ENCODE results near the gene ALOX15.

Gene ALOX15

DNA sequence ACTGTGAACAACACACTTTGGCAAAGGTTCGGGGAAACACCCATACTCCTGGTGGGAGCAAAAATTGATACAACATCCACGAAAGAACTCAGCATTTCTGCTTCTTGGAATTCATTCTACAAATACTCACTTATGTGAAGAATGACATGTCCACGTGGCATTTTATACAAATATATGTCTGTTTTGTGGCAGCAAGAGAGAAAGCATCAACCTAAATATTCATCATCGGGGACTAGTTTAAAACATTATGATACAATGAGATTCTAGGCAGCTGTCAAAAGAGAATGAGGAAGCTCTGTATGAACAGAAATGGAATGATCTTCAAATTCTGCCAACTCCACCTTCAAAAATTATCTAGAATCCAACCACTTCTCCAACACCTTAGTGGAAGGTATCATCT is 25.7 kb upstream of the ALOX15 start:
- Histone ChIP-seq H3K27ac (ENCODE audit: insufficient read depth in 1 of 2, low read depth in 1 of 2, low read length in 2 of 2, poor library complexity in 1 of 2, severe bottlenecking in 2 of 2) (no peak overlapping the region), H3K4me1 (ENCODE audit: control extremely low read depth in 1 of 4, control insufficient read depth in 4 of 4, insufficient read depth in 4 of 4, low read length in 3 of 4) (peaks cover 0 to 8% (median 4%) of the 10 kb centered on the region in 4 experiments), H3K9me3 (ENCODE audit: control extremely low read depth in 1 of 5, control insufficient read depth in 4 of 5, insufficient read depth in 2 of 5, low read depth in 1 of 5, low read length in 4 of 5) (no peaks in the 10 kb centered on the region), H3K36me3 (ENCODE audit: control insufficient read depth in 4 of 4, insufficient read depth in 4 of 4, low read length in 3 of 4) (peaks cover 2 to 17% (median 15%) of the 10 kb centered on the region in 4 experiments), H3K4me3 (ENCODE audit: control insufficient read depth in 1 of 7, extremely low read depth in 1 of 7, insufficient read depth in 4 of 7, low read depth in 2 of 7, low read length in 6 of 7) (no peak overlapping the region), H3K27me3 (replicated peaks in 2 of 5; ENCODE audit: control insufficient read depth in 4 of 5, insufficient read depth in 5 of 5, low read length in 4 of 5) (peaks cover 0 to 2% (median 0%) of the 10 kb centered on the region in 5 experiments)
- ChIA-PET CTCF (no interaction called here), POLR2A (no interaction called here)
- no peak for DNase-seq
- WGBS (ENCODE audit: insufficient coverage): 100% methylated on average over 1 of the region's 4 CpGs

DNA sequence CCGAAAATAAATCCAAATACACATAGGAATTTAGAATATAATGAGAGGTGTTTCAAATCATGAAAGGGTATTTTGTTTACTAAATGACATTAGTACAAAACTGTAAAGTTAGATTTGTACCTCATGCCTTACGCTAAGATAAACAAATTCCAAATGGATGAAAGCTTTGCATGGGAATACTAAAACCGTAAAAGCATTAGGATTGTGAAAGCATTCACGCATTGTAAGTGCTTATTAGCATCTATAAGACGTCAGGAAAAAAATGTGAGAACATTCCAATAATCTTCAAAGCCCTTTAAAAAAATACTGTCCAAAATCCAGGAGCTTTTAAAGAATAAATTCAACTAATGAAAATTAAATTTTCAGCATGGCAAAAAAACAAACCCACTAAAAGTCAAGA is 24.8 kb upstream of the ALOX15 start:
- WGBS (ENCODE audit: insufficient coverage): 94% methylated on average over 3 of the region's 5 CpGs
- CTCF ChIA-PET: no interaction called here

DNA sequence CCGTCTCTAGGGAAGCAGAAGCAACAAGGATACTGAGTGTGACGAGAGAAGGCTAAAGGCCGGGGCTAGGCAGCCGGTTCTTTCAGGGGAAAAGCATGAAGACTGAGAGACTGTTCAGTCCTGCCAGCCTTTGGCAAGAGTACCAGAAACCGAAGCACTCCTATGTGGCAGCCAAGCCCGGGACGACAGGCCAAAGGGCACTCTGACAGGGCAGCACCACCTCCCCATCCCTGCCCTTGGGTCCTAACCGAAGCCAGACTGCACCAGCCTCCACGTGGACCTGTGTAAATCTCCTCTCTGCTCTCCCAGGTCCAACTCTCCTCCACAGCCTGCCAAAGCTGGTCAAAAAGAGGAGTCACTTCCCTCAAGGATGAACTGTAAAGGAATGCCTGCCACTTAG is 23.5 kb upstream of the ALOX15 start:
- Histone ChIP-seq H3K27me3 (replicated peaks in 2 of 5; ENCODE audit: control insufficient read depth in 4 of 5, insufficient read depth in 5 of 5, low read length in 4 of 5) (peaks cover 0 to 2% (median 0%) of the 10 kb centered on the region in 5 experiments), H3K27ac (ENCODE audit: insufficient read depth in 1 of 2, low read depth in 1 of 2, low read length in 2 of 2, poor library complexity in 1 of 2, severe bottlenecking in 2 of 2) (no peak overlapping the region), H3K36me3 (ENCODE audit: control insufficient read depth in 4 of 4, insufficient read depth in 4 of 4, low read length in 3 of 4) (no peaks in the 10 kb centered on the region), H3K4me1 (ENCODE audit: control extremely low read depth in 1 of 4, control insufficient read depth in 4 of 4, insufficient read depth in 4 of 4, low read length in 3 of 4) (peaks cover 0 to 11% (median 6%) of the 10 kb centered on the region in 4 experiments), H3K9me3 (ENCODE audit: control extremely low read depth in 1 of 5, control insufficient read depth in 4 of 5, insufficient read depth in 2 of 5, low read depth in 1 of 5, low read length in 4 of 5) (no peaks in the 10 kb centered on the region), H3K4me3 (ENCODE audit: control insufficient read depth in 1 of 7, extremely low read depth in 1 of 7, insufficient read depth in 4 of 7, low read depth in 2 of 7, low read length in 6 of 7) (no peak overlapping the region)
- ChIA-PET POLR2A (no interaction called here), CTCF (no interaction called here)
- WGBS (ENCODE audit: insufficient coverage): 98% methylated on average over 8 of the region's 9 CpGs
- DNase-seq: no peak

More for the DNA sequence above, 24.8 kb upstream of the ALOX15 start:
- POLR2A ChIA-PET: no interaction called here
- no peak overlapping the region for H3K4me3 ChIP-seq (ENCODE audit: control insufficient read depth in 1 of 7, extremely low read depth in 1 of 7, insufficient read depth in 4 of 7, low read depth in 2 of 7, low read length in 6 of 7)
- H3K9me3 ChIP-seq (ENCODE audit: control extremely low read depth in 1 of 5, control insufficient read depth in 4 of 5, insufficient read depth in 2 of 5, low read depth in 1 of 5, low read length in 4 of 5): no peaks in the 10 kb centered on the region
- no peak overlapping the region for H3K27ac ChIP-seq (ENCODE audit: insufficient read depth in 1 of 2, low read depth in 1 of 2, low read length in 2 of 2, poor library complexity in 1 of 2, severe bottlenecking in 2 of 2)
- no peak for DNase-seq
- peaks cover 0 to 8% (median 6%) of the 10 kb centered on the region in 4 experiments for H3K36me3 ChIP-seq (ENCODE audit: control insufficient read depth in 4 of 4, insufficient read depth in 4 of 4, low read length in 3 of 4)
- peaks cover 0 to 8% (median 5%) of the 10 kb centered on the region in 4 experiments for H3K4me1 ChIP-seq (ENCODE audit: control extremely low read depth in 1 of 4, control insufficient read depth in 4 of 4, insufficient read depth in 4 of 4, low read length in 3 of 4)
- peaks cover 0 to 2% (median 0%) of the 10 kb centered on the region in 5 experiments for H3K27me3 ChIP-seq (replicated peaks in 2 of 5; ENCODE audit: control insufficient read depth in 4 of 5, insufficient read depth in 5 of 5, low read length in 4 of 5)

DNA sequence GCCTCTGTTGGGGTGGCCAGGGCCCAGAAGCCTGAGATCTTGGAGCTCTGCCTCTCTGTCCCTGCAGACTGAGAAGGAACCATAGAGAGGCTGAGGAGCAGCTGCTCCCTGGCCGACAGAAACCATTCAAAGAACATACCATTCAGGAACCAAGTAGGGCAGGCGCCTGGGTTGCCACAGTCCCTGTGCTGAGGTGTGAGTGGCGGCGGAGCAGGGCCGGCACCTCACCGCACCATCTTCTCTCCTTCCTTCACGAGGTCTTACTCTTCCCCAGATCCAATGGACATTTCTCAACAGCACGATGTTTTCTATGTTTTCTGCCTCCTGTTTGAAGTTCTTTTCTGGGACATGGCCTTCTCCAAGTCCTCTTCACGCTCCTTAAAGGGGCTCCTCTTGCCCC is 22.8 kb upstream of the ALOX15 start:
- ChIA-PET CTCF (no interaction called here), POLR2A (no interaction called here)
- DNase-seq: no peak
- H3K27ac ChIP-seq (ENCODE audit: insufficient read depth in 1 of 2, low read depth in 1 of 2, low read length in 2 of 2, poor library complexity in 1 of 2, severe bottlenecking in 2 of 2): no peak overlapping the region
- peaks cover 0 to 2% (median 0%) of the 10 kb centered on the region in 5 experiments for H3K27me3 ChIP-seq (replicated peaks in 2 of 5; ENCODE audit: control insufficient read depth in 4 of 5, insufficient read depth in 5 of 5, low read length in 4 of 5)
- H3K4me1 ChIP-seq (ENCODE audit: control extremely low read depth in 1 of 4, control insufficient read depth in 4 of 4, insufficient read depth in 4 of 4, low read length in 3 of 4): peaks cover 2 to 16% (median 9%) of the 10 kb centered on the region in 4 experiments
- no peaks in the 10 kb centered on the region for H3K36me3 ChIP-seq (ENCODE audit: control insufficient read depth in 4 of 4, insufficient read depth in 4 of 4, low read length in 3 of 4)
- WGBS (ENCODE audit: insufficient coverage): 91% methylated on average over 9 of the region's 9 CpGs
- H3K9me3 ChIP-seq (ENCODE audit: control extremely low read depth in 1 of 5, control insufficient read depth in 4 of 5, insufficient read depth in 2 of 5, low read depth in 1 of 5, low read length in 4 of 5): no peaks in the 10 kb centered on the region
- H3K4me3 ChIP-seq (ENCODE audit: control insufficient read depth in 1 of 7, extremely low read depth in 1 of 7, insufficient read depth in 4 of 7, low read depth in 2 of 7, low read length in 6 of 7): no peak overlapping the region

DNA sequence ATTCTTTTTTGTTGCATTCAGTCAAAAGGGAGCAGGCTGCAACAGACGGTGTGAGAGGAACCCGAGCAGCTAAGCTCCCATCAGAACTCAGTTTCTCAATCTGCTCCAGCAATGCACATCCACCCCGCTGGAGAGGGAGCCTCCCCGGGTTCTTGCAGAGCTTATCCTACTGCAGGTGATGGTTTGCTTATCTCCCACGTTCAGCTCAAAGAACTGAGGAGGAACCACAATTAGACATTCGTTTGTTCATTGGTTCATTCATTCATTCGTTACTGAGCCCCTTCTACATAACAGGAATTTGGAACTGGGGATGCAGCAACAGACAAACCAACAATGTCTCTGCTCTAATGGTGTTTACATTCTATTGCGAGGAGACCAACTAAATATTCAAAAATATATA is 22.2 kb upstream of the ALOX15 start:
- Histone ChIP-seq H3K4me1 (ENCODE audit: control extremely low read depth in 1 of 4, control insufficient read depth in 4 of 4, insufficient read depth in 4 of 4, low read length in 3 of 4) (peaks cover 2 to 16% (median 9%) of the 10 kb centered on the region in 4 experiments), H3K27ac (ENCODE audit: insufficient read depth in 1 of 2, low read depth in 1 of 2, low read length in 2 of 2, poor library complexity in 1 of 2, severe bottlenecking in 2 of 2) (no peak overlapping the region), H3K4me3 (ENCODE audit: control insufficient read depth in 1 of 7, extremely low read depth in 1 of 7, insufficient read depth in 4 of 7, low read depth in 2 of 7, low read length in 6 of 7) (no peak overlapping the region), H3K27me3 (replicated peaks in 2 of 5; ENCODE audit: control insufficient read depth in 4 of 5, insufficient read depth in 5 of 5, low read length in 4 of 5) (peaks cover 0 to 2% (median 0%) of the 10 kb centered on the region in 5 experiments), H3K9me3 (ENCODE audit: control extremely low read depth in 1 of 5, control insufficient read depth in 4 of 5, insufficient read depth in 2 of 5, low read depth in 1 of 5, low read length in 4 of 5) (no peaks in the 10 kb centered on the region), H3K36me3 (ENCODE audit: control insufficient read depth in 4 of 4, insufficient read depth in 4 of 4, low read length in 3 of 4) (no peaks in the 10 kb centered on the region)
- 87% methylated on average over 7 of the region's 8 CpGs for WGBS (ENCODE audit: insufficient coverage)
- CTCF ChIA-PET: no interaction called here
- POLR2A ChIA-PET: no interaction called here
- no peak for DNase-seq

DNA sequence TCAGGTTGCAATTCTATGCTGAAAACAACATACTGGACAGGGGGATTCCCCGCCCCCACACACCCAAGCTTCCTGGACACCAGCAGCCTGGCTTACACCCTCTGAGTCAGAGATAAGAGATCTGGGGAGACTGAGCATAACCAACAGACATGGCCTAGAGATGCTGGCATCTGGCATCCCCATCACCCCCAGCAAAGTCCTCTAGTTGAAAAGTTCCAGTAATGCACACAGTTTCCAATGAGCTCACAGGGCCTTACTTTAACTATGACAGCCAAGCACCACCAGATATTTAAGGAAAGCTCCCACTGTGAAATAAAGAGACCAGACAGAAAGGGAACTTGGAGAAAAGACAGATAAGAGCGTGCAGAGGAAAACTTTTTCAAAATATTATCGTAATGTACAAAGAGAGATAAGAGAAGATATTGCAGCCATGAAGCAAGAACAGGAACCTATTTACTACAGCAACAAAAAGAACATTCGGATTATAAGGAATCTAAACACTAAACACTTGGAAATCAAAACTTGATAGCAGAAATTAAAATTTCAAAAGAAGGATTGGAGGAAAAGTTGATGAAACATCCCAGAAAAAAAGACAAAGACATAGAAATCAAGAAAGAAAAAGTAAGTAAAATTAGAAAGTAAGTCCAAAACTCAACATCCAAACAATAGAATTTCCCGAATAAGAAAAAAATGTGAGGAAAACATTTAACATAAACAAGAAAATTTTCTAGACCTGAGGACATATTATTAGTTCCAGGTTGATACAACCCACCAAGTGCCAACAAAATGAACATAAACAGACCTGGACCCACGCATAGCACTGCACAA is 17.2 kb upstream of the ALOX15 start:
- Histone ChIP-seq H3K27me3 (replicated peaks in 2 of 5; ENCODE audit: control insufficient read depth in 4 of 5, insufficient read depth in 5 of 5, low read length in 4 of 5) (peaks cover 0 to 2% (median 0%) of the 10 kb centered on the region in 5 experiments), H3K4me3 (ENCODE audit: control insufficient read depth in 1 of 7, extremely low read depth in 1 of 7, insufficient read depth in 4 of 7, low read depth in 2 of 7, low read length in 6 of 7) (no peak overlapping the region), H3K36me3 (ENCODE audit: control insufficient read depth in 4 of 4, insufficient read depth in 4 of 4, low read length in 3 of 4) (no peaks in the 10 kb centered on the region), H3K9me3 (ENCODE audit: control extremely low read depth in 1 of 5, control insufficient read depth in 4 of 5, insufficient read depth in 2 of 5, low read depth in 1 of 5, low read length in 4 of 5) (no peaks in the 10 kb centered on the region), H3K4me1 (ENCODE audit: control extremely low read depth in 1 of 4, control insufficient read depth in 4 of 4, insufficient read depth in 4 of 4, low read length in 3 of 4) (peaks cover 2 to 24% (median 16%) of the 10 kb centered on the region in 4 experiments), H3K27ac (ENCODE audit: insufficient read depth in 1 of 2, low read depth in 1 of 2, low read length in 2 of 2, poor library complexity in 1 of 2, severe bottlenecking in 2 of 2) (peak overlapping the region in 1 of 2 experiments; percentile 43)
- ChIA-PET POLR2A (interaction anchor here (0.6 kb wide), 3 partner anchors 56 to 695 kb away, joined by 3 to 6 read pairs (median 3); no protein-coding TSS in a partner anchor), CTCF (interaction anchor here (0.7 to 2.4 kb wide), 4 partner anchors 11 to 43 kb away, joined by 3 to 8 read pairs (median 3); no protein-coding TSS in a partner anchor)
- peak in 2 of 3 donors; percentile 75 to 84 for DNase-seq
- 75% methylated on average over 1 of the region's 6 CpGs for WGBS (ENCODE audit: insufficient coverage)

DNA sequence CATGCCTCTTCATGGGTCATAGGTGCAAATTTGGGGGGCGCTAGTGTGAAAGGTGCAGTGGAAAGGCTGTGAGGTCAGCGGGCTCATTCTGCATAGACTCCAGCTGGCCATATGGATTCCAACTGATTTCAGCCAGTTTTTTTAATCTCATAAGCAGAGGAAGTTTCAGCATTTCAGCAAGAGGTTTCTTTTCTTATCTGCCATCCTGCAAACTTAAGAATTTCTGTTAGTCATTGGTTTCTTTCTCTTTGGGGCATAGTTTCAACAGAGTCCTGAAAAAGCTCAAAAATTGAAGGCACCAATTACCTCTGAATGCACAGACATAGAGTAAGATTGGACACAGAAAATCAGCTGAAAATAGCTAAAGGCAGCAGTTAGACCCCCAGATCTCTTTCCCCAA is 16.2 kb upstream of the ALOX15 start:
- Histone ChIP-seq H3K9me3 (ENCODE audit: control extremely low read depth in 1 of 5, control insufficient read depth in 4 of 5, insufficient read depth in 2 of 5, low read depth in 1 of 5, low read length in 4 of 5) (no peaks in the 10 kb centered on the region), H3K27ac (ENCODE audit: insufficient read depth in 1 of 2, low read depth in 1 of 2, low read length in 2 of 2, poor library complexity in 1 of 2, severe bottlenecking in 2 of 2) (peak overlapping the region in 1 of 2 experiments; percentile 43), H3K27me3 (replicated peaks in 2 of 5; ENCODE audit: control insufficient read depth in 4 of 5, insufficient read depth in 5 of 5, low read length in 4 of 5) (no peaks in the 10 kb centered on the region), H3K4me3 (ENCODE audit: control insufficient read depth in 1 of 7, extremely low read depth in 1 of 7, insufficient read depth in 4 of 7, low read depth in 2 of 7, low read length in 6 of 7) (no peak overlapping the region), H3K36me3 (ENCODE audit: control insufficient read depth in 4 of 4, insufficient read depth in 4 of 4, low read length in 3 of 4) (no peaks in the 10 kb centered on the region), H3K4me1 (ENCODE audit: control extremely low read depth in 1 of 4, control insufficient read depth in 4 of 4, insufficient read depth in 4 of 4, low read length in 3 of 4) (peaks cover 2 to 21% (median 14%) of the 10 kb centered on the region in 4 experiments)
- 88% methylated on average over 2 of the region's 2 CpGs for WGBS (ENCODE audit: insufficient coverage)
- POLR2A ChIA-PET: no interaction called here
- CTCF ChIA-PET: interaction anchor here (0.6 to 2.4 kb wide), 3 partner anchors 10 to 987 kb away, joined by 3 to 8 read pairs (median 3); no protein-coding TSS in a partner anchor
- peak in 2 of 3 donors; percentile 39 to 56 for DNase-seq
